NCI-H2029 (cell line): Measurements from ENCODE around the gene GLB1L.

Source experiments
- DNase-seq: peaks from one replicate; lab custom pipeline; 2025; lab: John Stamatoyannopoulos, UW

The GLB1L gene

GRCh38 chr2:219221957-219222518 lies 23.2 kb downstream of the GLB1L start:
- DNase-seq: no peak

- no peak for DNase-seq
These were observed 24.4 kb downstream of the GLB1L start for GRCh38 chr2:219220652-219221402.

DNA sequence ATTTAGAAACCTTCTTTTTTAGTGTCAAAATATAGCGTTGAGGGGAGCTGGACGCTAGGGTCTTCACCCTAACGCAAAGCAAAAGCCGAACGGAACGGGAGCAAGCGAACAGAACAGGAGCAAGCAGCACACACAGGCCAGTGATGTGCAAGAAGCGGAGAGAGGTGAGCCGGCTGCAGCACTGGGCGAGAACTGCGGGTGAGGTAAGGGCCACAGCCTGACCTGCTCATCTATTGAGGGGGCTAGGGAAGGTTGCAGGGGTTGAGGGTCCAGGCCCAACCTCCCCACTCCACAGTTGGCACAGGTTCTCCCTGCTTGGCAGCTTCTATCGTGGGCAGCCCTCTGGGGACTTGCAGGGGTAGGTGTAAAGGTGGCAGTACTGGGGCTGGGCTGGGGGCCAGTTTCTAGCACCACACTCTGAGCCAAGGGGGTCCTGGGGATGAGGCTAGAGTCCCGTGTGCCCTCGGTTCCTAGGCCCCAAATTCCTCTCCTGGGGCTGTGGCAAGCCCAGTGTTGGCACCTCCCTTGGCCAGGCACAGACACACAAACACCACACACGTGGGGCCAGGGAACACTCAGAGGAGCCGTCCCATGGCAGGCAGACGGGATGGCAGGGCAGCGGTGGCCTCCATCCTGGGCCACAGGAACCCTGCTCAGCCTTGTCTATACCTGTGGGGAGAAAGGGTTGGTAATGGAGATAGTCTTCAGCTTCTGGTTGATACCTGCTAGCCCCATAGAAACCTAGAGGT lies 25.3 kb downstream of the GLB1L start:
- no peak for DNase-seq

- DNase-seq: peak; percentile 92
These were observed 26.2 kb downstream of the GLB1L start, which contains the start of gene ABCB6 for GRCh38 chr2:219218732-219219701. Gene ABCB6, minus strand, starts transcription at chr2:219218958. Its CDS starts 285 bp downstream, at chr2:219218673.

- DNase-seq: peak; percentile 57
These were observed 27.0 kb downstream of the GLB1L start for GRCh38 chr2:219218217-219218731.

- no peak for DNase-seq
These were observed 28.7 kb downstream of the GLB1L start for GRCh38 chr2:219216535-219216915.

- no peak for DNase-seq
These were observed 29.2 kb downstream of the GLB1L start for GRCh38 chr2:219215871-219216534.

GRCh38 chr2:219214786-219215185 lies 30.5 kb downstream of the GLB1L start:
- no peak for DNase-seq

DNA sequence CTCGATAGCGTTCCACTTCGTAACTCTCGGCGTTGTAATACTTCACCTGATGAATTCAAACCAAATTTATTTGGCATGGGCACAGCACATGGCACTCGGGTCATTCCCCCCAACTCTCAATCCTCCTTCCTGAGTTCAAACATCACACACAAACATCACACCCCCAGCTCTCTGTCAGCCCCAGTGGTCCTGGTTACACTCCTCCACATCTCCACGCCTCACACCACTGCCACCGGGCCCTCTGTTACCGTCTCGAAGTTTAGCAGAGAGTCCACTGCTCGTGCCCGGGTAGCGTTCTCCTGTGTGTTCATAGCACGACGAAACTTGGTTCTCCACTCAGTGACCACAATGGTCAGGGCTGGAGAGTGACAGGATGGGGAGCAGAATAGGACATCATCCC lies 31.1 kb downstream of the GLB1L start:
- DNase-seq: no peak

- no peak for DNase-seq
These were observed 31.7 kb downstream of the GLB1L start for GRCh38 chr2:219213486-219214071.

- no peak for DNase-seq
These were observed 32.2 kb downstream of the GLB1L start for GRCh38 chr2:219213026-219213415.

DNA sequence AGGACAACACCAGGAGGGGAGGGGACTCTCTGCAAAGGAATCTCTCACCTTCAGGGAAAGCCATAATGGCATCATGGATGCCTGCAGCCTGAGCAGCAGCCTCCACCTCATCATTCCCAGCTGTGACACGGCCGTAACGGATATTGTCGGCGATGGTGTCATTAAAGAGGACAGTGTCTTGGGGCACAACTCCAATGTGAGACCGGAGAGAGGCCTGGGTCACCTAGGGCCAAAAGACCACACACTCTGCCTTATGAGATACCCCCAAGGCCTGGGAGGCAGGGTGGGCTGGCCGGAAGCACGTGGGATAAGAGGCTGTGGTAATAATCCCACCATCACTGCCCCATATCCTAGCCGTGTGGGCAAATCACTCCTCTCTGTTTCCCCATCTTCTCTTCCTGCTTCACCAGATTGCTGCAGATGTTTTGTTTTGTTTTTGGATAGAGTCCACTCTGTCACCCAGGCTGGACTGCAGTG lies 34.3 kb downstream of the GLB1L start:
- no peak for DNase-seq

DNA sequence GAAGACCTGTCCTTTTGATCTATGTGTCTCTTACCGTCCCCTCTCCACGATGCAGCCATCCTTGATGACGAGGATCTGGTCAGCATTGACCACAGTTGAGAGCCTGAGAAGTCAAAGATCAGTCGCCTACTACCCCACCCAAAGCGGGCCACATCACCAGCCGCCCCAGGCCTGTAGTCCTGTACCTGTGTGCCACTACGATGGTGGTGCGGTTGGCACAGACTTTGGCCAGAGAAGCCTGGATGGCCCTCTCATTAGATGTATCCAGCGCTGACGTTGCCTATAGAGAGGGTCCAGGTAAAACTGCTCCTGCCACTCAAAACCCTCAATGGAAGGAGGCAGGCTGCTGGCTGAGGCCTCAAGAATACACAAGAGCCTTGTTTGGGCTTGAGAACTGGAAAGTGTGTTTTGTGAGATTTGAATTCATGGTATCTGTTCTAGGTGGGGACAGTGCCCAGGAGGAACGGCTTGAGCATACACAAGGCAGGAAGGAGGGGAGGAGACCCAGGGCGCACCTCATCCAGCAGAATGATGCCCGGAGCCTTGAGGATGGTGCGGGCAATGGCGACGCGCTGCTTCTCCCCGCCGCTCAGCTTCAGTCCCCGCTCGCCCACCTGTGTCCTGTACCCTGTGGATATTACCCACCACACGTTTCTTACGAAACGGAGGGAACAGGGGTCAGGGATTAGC lies 34.9 kb downstream of the GLB1L start:
- DNase-seq: no peak

DNA sequence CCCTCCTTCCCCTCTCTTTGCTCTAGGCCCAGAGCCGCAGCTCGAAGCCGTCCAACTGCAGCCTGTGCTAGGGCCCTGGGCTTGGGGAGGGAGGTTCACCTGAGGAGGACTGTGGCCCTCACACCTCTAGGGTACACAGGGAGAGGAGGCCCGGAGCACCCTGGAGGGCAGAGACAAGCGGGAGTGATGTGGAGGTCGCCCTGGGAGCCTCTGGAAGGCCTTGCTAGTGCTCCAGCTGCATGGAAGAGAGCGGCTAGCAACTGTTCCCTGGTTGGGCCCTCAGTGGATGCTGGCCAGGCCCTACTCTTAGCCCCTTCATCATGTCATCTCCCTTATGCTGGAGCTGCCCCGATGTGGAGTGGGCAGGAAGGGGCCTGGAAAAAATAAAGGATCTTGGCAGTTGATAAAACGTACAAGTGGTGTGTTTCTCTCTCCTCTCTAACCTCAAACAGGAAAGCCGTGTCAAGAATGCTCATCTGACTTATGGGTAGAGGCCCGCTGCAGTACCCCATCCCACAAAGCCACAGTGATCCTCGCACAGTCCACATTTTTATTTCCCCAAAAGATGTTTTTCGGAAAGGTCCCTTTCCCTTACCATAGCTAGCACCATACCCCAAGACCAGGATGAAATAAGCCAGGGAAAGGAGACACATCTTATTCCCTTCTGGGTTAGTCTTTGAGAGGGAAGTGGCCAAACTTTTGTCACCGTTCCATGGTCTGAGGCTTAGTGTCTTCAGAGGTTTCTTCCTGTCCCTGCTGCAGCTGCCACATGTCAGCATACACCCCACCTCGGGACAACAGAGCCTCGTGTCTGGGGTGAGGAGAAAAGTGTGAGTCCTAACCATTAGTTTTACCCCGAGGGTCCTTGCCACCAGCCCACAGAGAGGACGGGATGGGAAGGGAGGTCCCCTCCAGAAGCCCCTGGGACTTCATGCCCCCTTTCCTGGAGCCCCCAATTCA lies 35.7 kb downstream of the GLB1L start:
- DNase-seq: no peak

DNA sequence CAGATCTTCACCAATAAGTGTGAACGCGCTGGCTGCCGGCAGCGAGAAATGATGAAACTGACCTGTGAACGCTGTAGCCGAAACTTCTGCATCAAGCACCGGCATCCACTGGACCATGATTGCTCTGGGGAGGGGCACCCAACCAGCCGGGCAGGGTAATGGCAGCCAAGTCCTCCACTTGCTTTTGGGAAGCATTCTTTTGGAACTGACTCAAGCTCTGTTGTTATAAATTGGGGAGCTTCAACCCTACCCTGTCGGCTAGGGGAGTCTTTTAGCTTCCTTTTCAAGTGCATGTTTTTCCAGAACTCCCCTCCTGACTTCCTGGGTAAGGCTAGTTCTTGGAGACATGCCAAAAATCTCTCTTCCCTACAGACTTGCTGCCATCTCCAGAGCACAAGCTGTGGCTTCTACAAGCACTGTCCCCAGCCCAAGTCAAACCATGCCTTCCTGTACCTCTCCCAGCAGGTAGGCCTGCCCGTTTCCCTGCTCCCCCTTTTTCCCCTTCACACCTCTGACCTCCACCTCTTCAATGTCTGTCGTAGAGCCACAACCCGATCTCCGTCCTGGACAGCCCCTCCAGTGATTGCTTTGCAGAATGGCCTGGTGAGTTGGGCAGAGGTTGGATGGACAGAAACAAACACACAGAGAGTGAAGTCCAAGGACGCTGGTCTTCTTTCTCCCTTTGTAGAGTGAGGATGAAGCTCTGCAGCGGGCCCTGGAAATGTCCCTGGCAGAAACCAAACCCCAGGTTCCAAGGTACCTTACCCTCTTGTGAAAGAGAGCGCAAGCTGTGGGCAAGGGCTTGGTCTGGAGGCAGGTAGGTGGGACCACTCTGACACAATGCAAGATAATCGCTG lies 37.1 kb downstream of the GLB1L start:
- DNase-seq: peak; percentile 4

GRCh38 chr2:219207134-219207883 lies 37.9 kb downstream of the GLB1L start:
- DNase-seq: no peak
